HFFc6 (cell line): ENCODE results near the gene CHST3. TPM values are rescaled to one million over a fixed set of nuclear protein-coding genes. Genes with fewer than 3 reads are reported as not detected.

ENCODE experiments used
- DNase-seq: peaks from one replicate; pipeline ENCODE4 v3.0.0-alpha.2; 2018
- H3K27ac Mint-ChIP-seq: 2 replicates; pipeline ENCODE4 v1.8.0; 2020; ENCODE audit warnings: mild to moderate bottlenecking, mixed read lengths
- H3K27me3 Mint-ChIP-seq: 2 replicates; pipeline ENCODE4 v1.8.0; 2021; ENCODE audit warnings: mild to moderate bottlenecking, moderate library complexity, mixed read lengths; ENCODE audit not compliant: insufficient read depth
- H3K36me3 Mint-ChIP-seq: 2 replicates; pipeline ENCODE4 v1.8.0; 2021; ENCODE audit warnings: low read depth, mixed read lengths
- H3K4me1 Mint-ChIP-seq: 2 replicates; pipeline ENCODE4 v1.8.0; 2020; ENCODE audit warnings: low read depth, mixed read lengths
- H3K4me3 Mint-ChIP-seq: 2 replicates; pipeline ENCODE4 v1.8.0; 2020; ENCODE audit warnings: mild to moderate bottlenecking, moderate library complexity, mixed read lengths
- H3K9me3 Mint-ChIP-seq: 2 replicates; pipeline ENCODE4 v1.8.0; 2020; ENCODE audit warnings: mild to moderate bottlenecking, mixed read lengths
- total RNA-seq, 6 experiments: library from RNA; stranded (reverse); fragmentation: NEBNext Ultra II Directional; extraction: Animal tissue kit (Norgen Biotek cat#: 25700); gene quantifications; 2 replicates in 1 of 6; 3 replicates in 5 of 6; pipeline ENCODE4 v1.2.3, GENCODE V29; 2021
- TF ChIP-seq, protein P1 (sequence below): fragments of 200-600 bp; sonication (generic); IDR thresholded peaks from 2 replicates; pipeline ENCODE4 v1.5.0; 2021; ENCODE audit warnings: antibody characterized with exemption, mild to moderate bottlenecking

Gene CHST3
- total RNA-seq, 6 experiments from 2014 or later = 34.9 to 48.1 (median 40.3) TPM

DNA sequence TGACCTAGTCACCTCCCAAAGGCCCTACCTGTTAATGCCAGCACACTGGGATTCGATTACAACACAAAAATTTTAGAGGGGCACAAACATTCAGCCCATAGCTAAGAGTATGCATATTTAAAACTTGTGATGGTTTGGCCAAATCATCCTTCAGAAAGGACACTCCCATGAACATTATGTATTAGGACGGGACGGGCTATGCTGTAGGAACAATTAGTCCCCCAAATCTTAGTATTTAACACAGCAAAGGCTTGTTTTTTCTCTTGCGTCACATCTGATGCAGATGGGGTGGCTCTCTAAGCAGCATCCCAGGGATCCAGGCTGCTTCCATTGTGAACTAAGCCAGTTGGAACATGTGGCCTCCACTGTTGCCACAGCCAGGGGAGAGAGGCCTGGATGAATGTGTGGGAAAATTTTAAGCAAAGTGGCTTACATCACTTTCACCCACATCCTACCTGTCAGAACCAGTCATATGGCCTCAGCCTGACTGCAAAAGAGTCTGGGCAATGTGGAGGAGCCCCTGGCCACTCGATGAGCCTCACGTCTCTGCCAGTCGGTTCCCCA is 26.6 kb downstream of the CHST3 start:
- peaks cover 46% of the 10 kb centered on the region for H3K4me1 Mint-ChIP-seq
- H3K36me3 Mint-ChIP-seq = peaks cover 30% of the 10 kb centered on the region
- DNase-seq = no peak
- H3K27me3 Mint-ChIP-seq = peaks cover 1% of the 10 kb centered on the region
- H3K4me3 Mint-ChIP-seq = no peak overlapping the region
- no peaks in the 10 kb centered on the region; the same call in 1 of the 2 replicates for H3K9me3 Mint-ChIP-seq
- no peak overlapping the region for H3K27ac Mint-ChIP-seq
- TF ChIP-seq, protein P1, sequence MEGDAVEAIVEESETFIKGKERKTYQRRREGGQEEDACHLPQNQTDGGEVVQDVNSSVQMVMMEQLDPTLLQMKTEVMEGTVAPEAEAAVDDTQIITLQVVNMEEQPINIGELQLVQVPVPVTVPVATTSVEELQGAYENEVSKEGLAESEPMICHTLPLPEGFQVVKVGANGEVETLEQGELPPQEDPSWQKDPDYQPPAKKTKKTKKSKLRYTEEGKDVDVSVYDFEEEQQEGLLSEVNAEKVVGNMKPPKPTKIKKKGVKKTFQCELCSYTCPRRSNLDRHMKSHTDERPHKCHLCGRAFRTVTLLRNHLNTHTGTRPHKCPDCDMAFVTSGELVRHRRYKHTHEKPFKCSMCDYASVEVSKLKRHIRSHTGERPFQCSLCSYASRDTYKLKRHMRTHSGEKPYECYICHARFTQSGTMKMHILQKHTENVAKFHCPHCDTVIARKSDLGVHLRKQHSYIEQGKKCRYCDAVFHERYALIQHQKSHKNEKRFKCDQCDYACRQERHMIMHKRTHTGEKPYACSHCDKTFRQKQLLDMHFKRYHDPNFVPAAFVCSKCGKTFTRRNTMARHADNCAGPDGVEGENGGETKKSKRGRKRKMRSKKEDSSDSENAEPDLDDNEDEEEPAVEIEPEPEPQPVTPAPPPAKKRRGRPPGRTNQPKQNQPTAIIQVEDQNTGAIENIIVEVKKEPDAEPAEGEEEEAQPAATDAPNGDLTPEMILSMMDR = no peak

DNA sequence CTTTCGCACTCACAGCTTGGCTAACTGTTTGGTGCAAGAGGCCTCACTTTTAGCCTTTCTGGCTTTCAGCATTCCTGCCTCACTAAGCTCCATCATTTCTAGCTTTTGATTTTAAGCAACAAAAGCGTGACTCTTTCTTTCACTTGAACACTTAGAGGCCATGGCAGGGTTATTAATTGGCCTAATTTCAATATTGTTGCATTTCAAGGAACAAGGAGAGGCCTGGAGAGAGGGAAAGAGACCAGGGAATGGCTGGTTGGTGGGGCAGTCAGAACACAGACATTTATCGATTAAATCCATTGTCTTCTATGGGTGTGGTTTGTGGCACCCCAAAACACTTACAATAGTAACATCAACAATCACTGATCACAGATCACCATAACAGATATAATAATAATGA is 31.3 kb downstream of the CHST3 start:
- H3K36me3 Mint-ChIP-seq = peaks cover 13% of the 10 kb centered on the region
- no peaks in the 10 kb centered on the region for H3K9me3 Mint-ChIP-seq
- peaks cover 4% of the 10 kb centered on the region for H3K27me3 Mint-ChIP-seq
- peaks cover 66% of the 10 kb centered on the region for H3K4me1 Mint-ChIP-seq
- DNase-seq = no peak
- peak overlapping the region; percentile 69 for H3K27ac Mint-ChIP-seq
- no peak overlapping the region for H3K4me3 Mint-ChIP-seq
- TF ChIP-seq, protein P1 = no peak

DNA sequence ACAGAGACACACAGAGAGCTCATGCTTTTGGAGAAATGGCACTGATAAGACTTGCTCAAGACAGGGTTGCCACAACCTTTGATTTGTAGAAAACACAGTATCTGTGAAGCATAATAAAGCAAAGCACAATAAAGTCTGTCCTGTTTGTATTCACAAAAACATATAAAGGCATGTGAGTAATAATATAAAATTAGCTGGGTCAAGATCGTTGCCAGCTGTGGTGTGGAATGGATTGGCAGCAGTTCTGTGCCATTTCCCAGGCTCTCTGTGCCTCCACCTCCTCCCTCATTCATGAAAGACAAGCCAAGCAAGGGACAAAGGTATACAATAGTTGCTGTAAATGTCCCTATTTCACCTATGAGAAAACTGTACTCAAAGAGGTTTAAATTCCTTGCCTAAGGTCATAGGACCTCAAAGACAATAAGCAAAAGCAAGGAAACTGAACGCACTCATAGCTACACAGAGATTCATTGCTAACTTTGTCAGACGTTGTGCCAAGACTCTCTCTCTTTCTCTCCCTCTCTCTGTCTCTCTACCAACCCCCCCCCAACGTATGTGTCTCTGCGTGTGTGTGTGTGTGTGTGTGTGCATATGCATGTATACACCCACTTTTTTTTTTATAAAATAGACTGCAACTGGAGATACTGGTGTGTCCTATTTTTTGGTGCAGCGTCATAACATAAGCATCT is 31.8 kb downstream of the CHST3 start:
- peak overlapping the region; percentile 69 for H3K27ac Mint-ChIP-seq
- no peak for DNase-seq

DNA sequence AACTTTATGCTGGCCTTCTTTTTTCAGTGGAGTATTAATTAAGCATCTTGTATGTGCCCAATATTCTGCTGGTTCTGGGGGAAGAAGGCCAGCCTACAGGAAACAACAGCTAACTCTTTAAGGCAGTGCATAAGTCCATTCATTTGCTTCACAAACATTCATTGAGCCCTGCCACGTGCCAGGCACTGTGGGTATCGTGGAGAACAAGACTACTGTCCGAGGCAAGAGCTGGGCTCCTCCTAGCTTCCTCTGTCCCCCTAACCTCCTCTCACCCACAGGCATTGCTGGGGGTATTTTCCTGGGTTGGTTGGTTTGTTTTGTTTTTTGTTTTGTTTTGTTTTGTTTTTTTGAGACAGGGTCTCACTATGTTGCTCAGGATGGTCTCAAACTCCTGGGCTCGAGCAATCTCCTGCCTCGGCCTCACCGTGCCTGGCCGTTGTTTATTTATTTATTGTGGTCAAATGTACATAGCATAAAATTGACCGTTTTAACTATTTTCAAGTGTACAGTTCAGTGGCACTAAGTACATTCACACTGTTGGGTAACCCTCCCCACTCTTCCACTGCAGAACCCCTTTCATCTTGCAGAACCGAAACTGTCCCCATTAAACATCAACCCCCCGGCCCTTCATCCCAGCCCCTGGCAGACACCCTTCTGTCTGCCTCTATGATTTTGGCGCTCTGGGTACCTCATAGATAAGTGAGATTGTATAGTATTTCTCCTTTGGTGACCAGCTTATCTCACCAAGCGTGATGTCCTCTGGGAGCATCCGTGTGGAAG is 32.6 kb downstream of the CHST3 start:
- TF ChIP-seq, protein P1 = no peak
- no peaks in the 10 kb centered on the region for H3K9me3 Mint-ChIP-seq
- peaks cover 13% of the 10 kb centered on the region for H3K36me3 Mint-ChIP-seq
- peaks cover 73% of the 10 kb centered on the region for H3K4me1 Mint-ChIP-seq
- DNase-seq = no peak
- peaks cover 2% of the 10 kb centered on the region for H3K27me3 Mint-ChIP-seq
- no peak overlapping the region for H3K4me3 Mint-ChIP-seq
- H3K27ac Mint-ChIP-seq = peak overlapping the region; percentile 54

More for the DNA sequence above, 31.8 kb downstream of the CHST3 start:
- Mint-ChIP-seq H3K9me3 (no peaks in the 10 kb centered on the region), H3K4me3 (no peak overlapping the region), H3K4me1 (peaks cover 71% of the 10 kb centered on the region), H3K27me3 (peaks cover 4% of the 10 kb centered on the region), H3K36me3 (peaks cover 13% of the 10 kb centered on the region)
- TF ChIP-seq, protein P1 = no peak

DNA sequence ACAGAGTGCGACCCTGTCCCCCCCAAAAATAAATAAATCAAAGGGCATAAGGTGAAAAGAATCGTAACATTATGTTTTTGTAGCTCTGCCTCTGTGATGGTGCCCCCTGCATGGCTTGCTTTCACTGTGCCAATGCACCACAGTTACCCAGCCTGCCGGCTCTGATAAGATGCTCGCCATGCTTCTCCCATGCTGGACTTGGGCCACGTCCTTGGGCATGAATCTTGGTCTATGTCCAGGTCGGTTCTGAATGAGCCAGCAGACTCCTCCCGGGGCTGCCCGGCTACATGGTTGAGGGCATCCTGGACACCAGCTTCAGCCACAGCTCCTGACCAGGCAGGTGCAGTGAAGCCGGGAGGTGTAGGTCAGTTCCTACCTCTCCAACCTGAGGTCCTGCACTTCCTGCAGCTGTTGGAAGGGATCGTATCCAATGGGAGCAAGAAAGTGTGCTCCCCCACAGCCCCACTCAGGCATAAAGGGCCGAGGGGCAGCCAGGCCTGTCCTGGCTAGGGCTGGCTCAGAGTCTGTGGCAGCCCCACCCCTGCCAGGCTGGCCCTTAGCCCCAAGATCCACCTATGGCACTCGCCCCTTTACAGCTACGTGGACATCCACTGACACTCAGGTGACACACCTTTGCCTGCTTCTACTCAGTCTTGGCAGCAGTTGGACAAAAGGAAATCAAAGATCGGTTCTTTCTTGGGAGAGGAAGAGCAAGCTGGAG is 34.1 kb downstream of the CHST3 start:
- Mint-ChIP-seq H3K4me1 (peaks cover 68% of the 10 kb centered on the region), H3K36me3 (peaks cover 10% of the 10 kb centered on the region), H3K9me3 (no peaks in the 10 kb centered on the region), H3K27me3 (peaks cover 2% of the 10 kb centered on the region), H3K27ac (peak overlapping the region; percentile 96), H3K4me3 (peak overlapping the region; percentile 81)
- TF ChIP-seq, protein P1 = no peak
- DNase-seq = no peak
